ENCODE results near the gene NISCH. TPM values are rescaled to one million over a fixed set of nuclear protein-coding genes. Genes with fewer than 3 reads are reported as not detected.

Gene NISCH
- total RNA-seq, 1 experiment from 2014 or later = 85.0 TPM

- no peak overlapping the region for H3K27ac Mint-ChIP-seq
- ATAC-seq (no peak), DNase-seq (ENCODE audit: low spot score) (no peak)
- TF ChIP-seq NR2C2 (CRISPR knock-in tag; IDR thresholded peaks at IDR 0.05) (no peak), ZNF281 (CRISPR knock-in tag; IDR thresholded peaks at IDR 0.05) (no peak), MLX (CRISPR knock-in tag; IDR thresholded peaks at IDR 0.05) (no peak), NR3C1 (CRISPR knock-in tag; conservative IDR thresholded peaks at IDR 0.05; ENCODE audit: low read depth) (no peak), ZSCAN18 (CRISPR knock-in tag; IDR thresholded peaks at IDR 0.05) (no peak), ESRRA (CRISPR knock-in tag; IDR thresholded peaks at IDR 0.05; ENCODE audit: borderline replicate concordance) (no peak), PREB (CRISPR knock-in tag; IDR thresholded peaks at IDR 0.05; ENCODE audit: borderline replicate concordance) (no peak), TCF7 (CRISPR knock-in tag; IDR thresholded peaks at IDR 0.05; ENCODE audit: low read depth) (no peak), MXD4 (CRISPR knock-in tag; IDR thresholded peaks at IDR 0.05; ENCODE audit: borderline replicate concordance) (no peak), ZBTB43 (CRISPR knock-in tag; IDR thresholded peaks at IDR 0.05) (no peak), ELF4 (CRISPR knock-in tag; IDR thresholded peaks at IDR 0.05; ENCODE audit: low read depth) (no peak), ZNF671 (CRISPR knock-in tag; IDR thresholded peaks at IDR 0.05) (no peak), CTCF (IDR thresholded peaks at IDR 0.05) (no peak), E2F4 (CRISPR knock-in tag; IDR thresholded peaks at IDR 0.05; ENCODE audit: borderline replicate concordance, low read depth) (no peak), ZNF121 (CRISPR knock-in tag; IDR thresholded peaks at IDR 0.05) (no peak)
- CTCF ChIA-PET = no interaction called here
- H3K4me3 Mint-ChIP-seq = no peak overlapping the region
- H3K27me3 Mint-ChIP-seq (ENCODE audit: low read depth) = no peaks in the 10 kb centered on the region
- H3K4me1 Mint-ChIP-seq = no peaks in the 10 kb centered on the region; the same call in 1 of the 2 replicates
- H3K9me3 Mint-ChIP-seq = no peaks in the 10 kb centered on the region
- H3K36me3 Mint-ChIP-seq = peaks cover 42% of the 10 kb centered on the region
- POLR2A ChIA-PET = no interaction called here
Measured at GRCh38 chr3:52463416-52463815, 8.0 kb downstream of the NISCH start.
